GM21390 (cell line): ENCODE measurements around the gene SLC38A1.
"Not testable (repeated sequence)": the region's sequence is repeated elsewhere in the genome, so short reads cannot be mapped to it uniquely, and the experiment has no call there.

Source experiments
- ATAC-seq: cut with Tn5 transposase; IDR thresholded peaks from one replicate; pipeline ENCODE4 v1.9.1; 2021; ENCODE audit not compliant: unreplicated experiment

The SLC38A1 gene

GRCh38 chr12:46265102-46265501 lies 3.7 kb downstream of the SLC38A1 start:
- ATAC-seq, result no peak

DNA sequence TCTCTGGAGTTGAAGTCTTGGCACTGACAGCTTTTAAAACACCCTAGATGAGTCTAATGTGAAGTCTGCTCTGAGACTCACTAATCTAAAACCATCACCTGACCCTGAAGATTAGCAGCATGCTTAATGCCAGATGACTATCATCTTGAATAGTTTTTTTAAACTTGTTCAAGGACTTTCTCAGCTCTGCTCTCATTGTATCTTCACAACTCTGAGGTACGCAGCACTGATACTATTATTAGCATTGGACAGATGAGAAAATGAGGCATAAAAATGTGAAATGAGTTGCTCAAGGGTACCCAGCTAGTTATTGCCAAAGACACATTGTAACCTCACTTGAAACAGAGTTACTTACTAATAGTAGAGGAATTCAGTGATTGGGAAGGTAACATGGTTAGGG lies 4.8 kb downstream of the SLC38A1 start:
- ATAC-seq, result no peak

DNA sequence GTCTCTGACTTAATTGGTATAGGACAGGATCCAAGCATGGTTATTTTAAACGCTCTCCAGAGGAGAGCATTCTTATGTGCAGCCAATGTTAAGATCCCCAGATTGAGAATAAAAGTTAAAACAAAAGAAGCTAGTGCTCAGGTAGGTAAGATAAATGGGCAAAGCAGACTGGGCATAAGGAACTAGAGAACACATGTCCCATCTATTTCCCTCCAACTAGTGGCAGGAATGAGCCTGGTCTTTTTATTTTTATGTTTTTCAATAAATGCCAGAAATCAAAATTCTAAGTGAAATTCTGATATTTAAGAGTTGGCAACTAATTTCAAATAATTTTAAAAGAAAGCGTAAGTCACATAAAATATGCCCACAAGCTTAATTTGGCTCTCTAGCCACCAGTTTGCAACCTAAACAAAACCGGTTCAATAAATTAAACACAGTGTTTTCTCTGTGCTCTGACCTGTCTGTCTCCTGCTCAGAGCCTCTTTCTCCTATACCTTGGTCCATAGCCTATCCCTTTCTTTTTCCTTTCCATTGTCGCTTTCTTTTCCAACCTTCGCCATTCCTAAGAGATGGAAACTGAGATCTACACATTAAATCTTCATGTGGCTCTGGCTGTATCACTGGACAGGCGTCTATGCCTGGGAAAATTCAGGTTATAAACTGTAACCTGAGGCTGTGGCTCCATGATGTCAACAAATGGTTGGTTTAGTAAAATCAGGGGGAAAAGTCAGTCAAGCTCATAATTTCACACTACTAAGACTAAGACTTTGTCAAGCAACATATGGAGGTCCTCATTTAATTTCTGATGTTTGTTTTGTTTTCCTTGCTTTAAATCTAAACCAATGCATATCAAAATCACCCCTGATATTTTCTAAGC lies 5.5 kb downstream of the SLC38A1 start:
- ATAC-seq, result no peak

DNA sequence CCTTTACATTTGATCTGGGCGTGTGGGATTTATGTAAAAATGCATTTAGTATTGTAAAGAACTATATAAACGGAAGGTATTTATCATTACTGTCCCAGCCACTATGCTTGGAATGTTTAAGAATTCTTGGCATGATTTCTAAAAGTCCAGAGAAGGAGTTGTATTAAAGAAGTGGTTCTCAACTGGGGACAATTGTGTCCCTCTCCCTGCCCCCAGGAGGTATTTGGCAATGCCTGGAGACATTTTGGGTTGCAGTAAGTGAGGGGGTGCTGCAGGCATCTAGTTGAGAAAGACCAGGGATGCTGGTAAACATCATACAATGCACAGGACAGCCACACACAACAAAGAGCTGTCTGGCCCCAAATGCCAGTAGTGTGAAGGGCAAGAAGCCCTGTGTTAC lies 7.2 kb downstream of the SLC38A1 start:
- no peak for ATAC-seq

GRCh38 chr12:46260913-46261476 lies 7.8 kb downstream of the SLC38A1 start:
- no peak for ATAC-seq

DNA sequence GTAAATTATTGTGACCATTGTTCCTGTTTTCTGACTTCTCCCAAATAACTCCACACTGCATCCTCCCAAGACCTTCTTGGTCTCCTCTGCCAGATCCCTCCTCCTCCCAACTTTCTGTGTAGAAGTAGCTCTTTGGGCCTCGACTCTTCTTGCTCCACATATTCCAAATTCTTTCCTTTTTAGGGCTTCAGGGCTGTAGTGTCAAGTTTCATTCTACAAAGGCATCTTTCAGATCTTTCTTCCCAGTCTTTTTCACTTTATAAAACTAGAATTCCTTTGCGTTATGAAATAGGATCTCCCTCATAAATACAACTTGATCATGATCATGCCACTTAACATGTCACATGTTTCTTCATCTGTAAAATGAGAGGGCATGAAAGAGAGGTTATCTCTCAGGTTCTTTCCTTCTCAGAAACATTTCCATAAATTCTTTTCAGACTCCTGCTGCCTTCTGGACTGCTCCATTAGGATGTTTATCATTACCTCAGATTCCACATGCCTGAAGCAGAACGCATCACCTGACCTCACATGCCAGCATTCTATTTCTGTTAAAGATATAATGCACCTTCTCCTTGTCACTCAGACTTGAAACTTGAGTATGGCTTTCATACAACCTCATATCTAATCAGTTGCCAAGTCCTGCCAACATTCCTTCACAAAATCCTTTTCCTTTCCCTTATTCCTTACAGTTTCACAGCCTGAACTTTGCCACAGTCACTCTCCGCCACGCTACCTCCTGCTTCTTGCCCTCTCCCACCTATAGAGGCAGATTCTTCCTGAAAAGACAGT lies 8.5 kb downstream of the SLC38A1 start:
- no peak for ATAC-seq

GRCh38 chr12:46259713-46260112 lies 9.1 kb downstream of the SLC38A1 start:
- no peak for ATAC-seq

- ATAC-seq, result no peak
Measured at GRCh38 chr12:46259071-46259470, 9.8 kb downstream of the SLC38A1 start.

DNA sequence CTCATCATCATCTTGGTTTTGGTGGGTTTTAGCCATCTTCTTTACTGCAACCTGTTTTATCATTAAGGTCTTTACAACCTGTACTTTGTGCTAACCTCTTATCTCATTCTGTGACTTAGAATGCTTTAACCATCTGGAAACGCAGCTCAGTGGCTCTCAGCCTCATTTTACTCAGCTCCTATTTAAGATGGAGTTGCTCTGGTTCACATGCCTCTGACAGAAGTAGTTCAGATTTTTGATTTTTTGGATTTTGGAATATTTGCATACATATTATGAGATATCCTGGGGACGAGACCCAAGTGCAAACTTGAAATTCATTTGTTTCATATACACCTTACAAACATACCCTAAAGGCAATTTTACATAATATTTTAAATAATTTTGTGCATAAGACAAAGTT lies 10.7 kb downstream of the SLC38A1 start:
- no peak for ATAC-seq

GRCh38 chr12:46256942-46257341 lies 11.9 kb downstream of the SLC38A1 start:
- no peak for ATAC-seq

- no peak for ATAC-seq
Measured at GRCh38 chr12:46253544-46254162, 15.2 kb downstream of the SLC38A1 start.

DNA sequence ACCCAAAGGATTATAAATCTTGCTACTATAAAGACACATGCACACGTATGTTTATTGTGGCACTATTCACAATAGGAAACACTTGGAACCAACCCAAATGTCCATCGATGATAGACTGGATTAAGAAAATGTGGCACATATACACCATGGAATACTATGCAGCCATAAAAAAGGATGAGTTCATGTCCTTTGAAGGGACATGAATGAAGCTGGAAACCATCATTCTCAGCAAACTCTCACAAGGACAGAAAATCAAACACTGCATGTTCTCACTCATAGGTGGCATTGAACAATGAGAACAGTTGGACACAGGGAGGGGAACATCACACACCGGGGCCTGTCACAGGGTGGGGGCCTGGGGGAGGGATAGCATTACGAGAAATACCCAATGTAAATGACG lies 16.8 kb downstream of the SLC38A1 start:
- not testable (repeated sequence) for ATAC-seq

GRCh38 chr12:46249960-46250359 lies 18.9 kb downstream of the SLC38A1 start:
- not testable (repeated sequence) for ATAC-seq

DNA sequence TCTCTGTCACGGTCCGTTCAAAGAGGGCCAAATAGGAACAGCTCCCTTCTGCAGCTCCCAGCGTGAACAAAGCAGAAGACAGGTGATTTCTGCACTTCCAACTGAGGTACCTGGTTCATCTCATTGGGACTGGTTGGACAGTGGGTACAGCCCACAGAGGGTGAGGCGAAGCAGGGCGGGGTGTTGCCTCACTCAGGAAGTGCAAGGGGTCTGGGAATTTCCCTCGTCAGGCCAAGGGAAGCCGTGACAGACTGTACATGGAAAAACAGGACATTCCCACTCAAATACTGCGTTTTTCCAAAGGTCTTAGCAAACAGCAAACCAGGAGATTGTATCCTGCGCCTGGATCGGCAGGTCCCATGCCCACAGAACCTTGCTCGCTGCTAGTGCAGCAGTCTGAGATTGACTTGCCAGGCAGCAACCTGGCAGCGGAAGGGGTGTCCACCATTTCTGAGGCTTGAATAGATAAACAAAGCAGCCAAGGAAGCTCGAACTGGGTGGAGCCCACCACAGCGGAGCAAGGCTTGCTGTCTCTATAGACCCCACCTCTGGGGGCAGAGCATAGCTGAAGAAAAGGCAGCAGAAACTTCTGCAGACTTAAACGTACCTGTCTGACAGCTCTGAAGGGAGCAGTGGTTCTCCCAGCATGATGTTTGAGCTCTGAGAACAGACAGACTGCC lies 22.7 kb downstream of the SLC38A1 start:
- no peak for ATAC-seq

DNA sequence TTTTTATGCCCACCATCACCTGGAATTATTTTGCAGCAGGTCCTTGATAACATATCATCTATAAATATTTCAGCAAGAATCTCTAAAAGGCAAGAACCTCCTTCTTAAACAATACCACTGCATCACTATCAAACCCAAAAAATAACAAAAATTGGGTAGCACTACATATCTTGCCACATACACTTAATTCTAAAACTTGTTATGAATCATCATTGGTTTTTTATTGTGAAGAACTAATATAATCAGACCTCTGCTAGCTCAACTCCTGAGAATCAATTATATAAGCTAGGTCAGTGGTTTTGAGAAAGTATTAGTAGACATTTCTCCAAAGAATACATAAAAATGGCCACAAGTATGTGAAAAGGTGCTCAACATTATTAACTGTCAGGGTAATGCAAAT lies 23.8 kb downstream of the SLC38A1 start:
- no peak for ATAC-seq

GRCh38 chr12:46244273-46244915 lies 24.4 kb downstream of the SLC38A1 start:
- no peak for ATAC-seq

- no peak for ATAC-seq
Measured at GRCh38 chr12:46242569-46242968, 26.3 kb downstream of the SLC38A1 start.

GRCh38 chr12:46240436-46240835 lies 28.4 kb downstream of the SLC38A1 start:
- ATAC-seq, result no peak

GRCh38 chr12:46238821-46239220 lies 30.0 kb downstream of the SLC38A1 start:
- ATAC-seq, result no peak

DNA sequence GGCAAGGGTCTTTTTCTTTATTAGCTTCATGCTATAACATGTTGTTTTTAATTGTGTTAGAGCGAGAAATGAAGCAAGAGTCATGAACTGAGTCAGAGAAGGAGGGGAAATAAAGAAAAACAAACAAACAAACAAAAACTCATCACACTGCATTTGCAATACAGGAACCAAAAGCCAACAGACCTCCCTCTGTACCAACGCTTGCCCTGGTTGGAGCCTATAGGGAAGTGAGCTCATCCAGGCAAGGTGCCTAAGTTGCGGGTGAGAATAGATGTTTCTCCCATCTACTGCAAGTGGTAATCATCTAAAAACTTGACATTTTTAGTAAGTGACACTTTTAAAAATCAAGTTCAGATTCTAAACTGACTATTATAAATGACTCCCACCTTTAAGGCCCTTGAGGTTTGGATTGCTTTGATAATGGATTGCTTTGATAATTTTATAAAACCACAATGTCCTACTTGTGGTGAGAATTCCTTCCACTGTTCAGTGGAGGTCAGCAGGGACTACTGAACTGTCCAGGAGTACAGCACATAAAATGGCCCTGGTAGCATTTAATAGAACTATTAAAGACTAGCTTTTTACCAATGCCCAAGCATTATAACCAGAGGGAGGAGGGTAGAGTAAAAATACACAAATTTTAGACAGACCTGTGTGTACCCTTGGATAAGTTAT lies 31.3 kb downstream of the SLC38A1 start:
- ATAC-seq, result no peak
